ENCODE data around the gene GSTM3. TPM values are rescaled to one million over a fixed set of nuclear protein-coding genes. Genes with fewer than 3 reads are reported as not detected.
"Not testable (repeated sequence)": the region's sequence is repeated elsewhere in the genome, so short reads cannot be mapped to it uniquely, and the experiment has no call there.

The GSTM3 gene
- total RNA-seq, 1 donor from 2014 or later: 55.2 TPM

DNA sequence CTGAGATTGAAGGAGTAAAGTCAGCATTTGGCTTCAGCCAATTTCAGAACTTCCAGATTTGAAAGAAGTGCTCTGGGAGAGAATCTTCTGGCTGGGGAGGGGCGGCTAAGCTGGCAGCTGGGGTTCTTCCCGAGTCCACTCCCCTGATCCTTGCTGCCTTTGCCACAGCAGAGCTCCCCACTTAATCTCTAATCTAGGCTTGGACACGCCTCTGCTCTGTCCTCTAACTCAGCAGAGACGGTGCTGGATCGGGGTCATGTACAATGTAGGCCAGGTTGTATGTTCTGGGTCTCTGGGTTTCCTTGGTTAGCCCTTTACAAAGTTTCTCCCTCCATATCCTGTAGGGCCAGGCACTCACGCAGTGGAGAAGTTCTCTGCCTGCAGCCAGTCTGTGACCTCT lies 10.1 kb upstream of the GSTM3 start:
- peaks cover 7% of the 10 kb centered on the region for H3K9me3 Mint-ChIP-seq
- H3K27me3 Mint-ChIP-seq (ENCODE audit: low read depth): peaks cover 11% of the 10 kb centered on the region
- no peak overlapping the region for H3K4me3 Mint-ChIP-seq
- TF ChIP-seq CTCF (IDR thresholded peaks at IDR 0.05; ENCODE audit: unreplicated experiment): no peak
- H3K4me1 Mint-ChIP-seq: no peaks in the 10 kb centered on the region
- no peaks in the 10 kb centered on the region for H3K36me3 Mint-ChIP-seq
- H3K27ac Mint-ChIP-seq: no peak overlapping the region
- DNase-seq (ENCODE audit: low spot score in 2 of 2, unreplicated experiment in 2 of 2): no peak

GRCh38 chr1:109750241-109750882 lies 9.5 kb upstream of the GSTM3 start:
- no peak for DNase-seq (ENCODE audit: low spot score in 2 of 2, unreplicated experiment in 2 of 2)
- Mint-ChIP-seq H3K27ac (no peak overlapping the region), H3K27me3 (ENCODE audit: low read depth) (peaks cover 12% of the 10 kb centered on the region), H3K36me3 (no peaks in the 10 kb centered on the region), H3K4me1 (no peaks in the 10 kb centered on the region), H3K4me3 (no peak overlapping the region), H3K9me3 (peaks cover 7% of the 10 kb centered on the region)
- TF ChIP-seq CTCF (IDR thresholded peaks at IDR 0.05; ENCODE audit: unreplicated experiment): no peak

- no peak for TF ChIP-seq CTCF (IDR thresholded peaks at IDR 0.05; ENCODE audit: unreplicated experiment)
- Mint-ChIP-seq H3K9me3 (peaks cover 7% of the 10 kb centered on the region), H3K4me1 (no peaks in the 10 kb centered on the region), H3K36me3 (no peaks in the 10 kb centered on the region), H3K4me3 (no peak overlapping the region), H3K27ac (no peak overlapping the region), H3K27me3 (ENCODE audit: low read depth) (peaks cover 15% of the 10 kb centered on the region)
- no peak for DNase-seq (ENCODE audit: low spot score in 2 of 2, unreplicated experiment in 2 of 2)
Observed at GRCh38 chr1:109749221-109749620, 8.4 kb upstream of the GSTM3 start.

DNA sequence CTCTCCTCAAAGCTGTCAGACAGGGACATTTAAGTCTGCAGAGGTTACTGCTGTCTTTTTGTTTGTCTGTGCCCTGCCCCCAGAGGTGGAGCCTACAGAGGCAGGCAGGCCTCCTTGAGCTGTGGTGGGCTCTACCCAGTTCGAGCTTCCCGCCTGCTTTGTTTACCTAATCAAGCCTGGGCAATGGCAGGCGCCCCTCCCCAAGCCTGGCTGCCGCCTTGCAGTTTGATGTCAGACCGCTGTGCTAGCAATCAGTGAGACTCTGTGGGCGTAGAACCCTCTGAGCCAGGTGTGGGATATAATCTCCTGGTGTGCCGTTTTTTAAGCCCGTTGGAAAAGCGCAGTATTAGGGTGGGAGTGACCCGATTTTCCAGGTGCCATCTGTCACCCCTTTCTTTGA lies 7.5 kb upstream of the GSTM3 start:
- not testable (repeated sequence) for DNase-seq (ENCODE audit: low spot score in 2 of 2, unreplicated experiment in 2 of 2); H3K36me3 Mint-ChIP-seq; H3K27ac Mint-ChIP-seq; H3K4me3 Mint-ChIP-seq; H3K9me3 Mint-ChIP-seq; H3K4me1 Mint-ChIP-seq
- peaks cover 15% of the 10 kb centered on the region for H3K27me3 Mint-ChIP-seq (ENCODE audit: low read depth)

GRCh38 chr1:109739738-109740614 lies 862 bp downstream of the GSTM3 start:
- Mint-ChIP-seq H3K9me3 (no peaks in the 10 kb centered on the region), H3K4me1 (peaks cover 13% of the 10 kb centered on the region), H3K27me3 (ENCODE audit: low read depth) (peaks cover 3% of the 10 kb centered on the region), H3K36me3 (peaks cover 21% of the 10 kb centered on the region), H3K27ac (peak overlapping the region; percentile 79), H3K4me3 (peak overlapping the region; percentile 87)
- DNase-seq (ENCODE audit: low spot score in 2 of 2, unreplicated experiment in 2 of 2): peak; percentile 72 to 89
- no peak for TF ChIP-seq CTCF (IDR thresholded peaks at IDR 0.05; ENCODE audit: unreplicated experiment)

DNA sequence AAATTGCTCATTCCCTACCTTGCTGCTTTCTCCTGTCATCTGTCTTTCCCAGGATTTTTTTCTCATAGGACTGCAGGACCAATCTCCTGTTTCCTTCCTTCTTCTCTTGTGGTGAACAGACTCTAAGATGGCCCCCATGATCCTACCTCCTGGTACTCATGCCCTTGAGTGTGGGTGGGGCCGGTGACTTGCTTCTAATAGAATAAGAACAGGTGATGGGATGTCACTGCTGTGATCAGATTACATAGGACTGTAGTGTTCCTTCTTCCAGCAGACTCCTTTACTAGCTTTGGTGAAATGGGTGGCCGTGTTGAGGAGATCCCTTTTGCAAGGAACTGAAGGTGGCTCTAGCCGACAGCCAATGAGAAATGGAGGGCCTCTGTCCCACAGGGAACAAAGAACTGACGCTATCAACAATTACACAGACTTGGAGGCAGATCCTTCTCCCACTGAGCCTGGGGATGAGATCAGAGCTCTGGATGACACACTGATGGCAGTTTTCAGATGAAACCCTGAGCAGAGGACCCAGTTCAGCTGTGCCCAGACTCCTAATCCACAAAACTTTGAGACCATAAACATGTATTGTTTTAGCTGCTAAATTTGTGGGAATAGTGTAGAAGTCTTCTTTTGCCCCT lies 7.5 kb downstream of the GSTM3 start:
- Mint-ChIP-seq H3K4me1 (peaks cover 21% of the 10 kb centered on the region), H3K27me3 (ENCODE audit: low read depth) (no peaks in the 10 kb centered on the region), H3K36me3 (peaks cover 32% of the 10 kb centered on the region), H3K9me3 (peaks cover 3% of the 10 kb centered on the region), H3K4me3 (no peak overlapping the region), H3K27ac (no peak overlapping the region)
- no peak for DNase-seq (ENCODE audit: low spot score in 2 of 2, unreplicated experiment in 2 of 2)
- TF ChIP-seq CTCF (IDR thresholded peaks at IDR 0.05; ENCODE audit: unreplicated experiment): no peak
